NCI-H526 (cell line): ENCODE measurements around the gene CBX7.
"Not testable (repeated sequence)": the region's sequence is repeated elsewhere in the genome, so short reads cannot be mapped to it uniquely, and the experiment has no call there.

Experiments
- DNase-seq, 2 experiments: peaks; one replicate each; lab custom pipeline; 2025; lab: John Stamatoyannopoulos, UW

Gene CBX7

GRCh38 chr22:39174498-39175352 lies 22.2 kb upstream of the CBX7 start:
- DNase-seq: no peak

- no peak for DNase-seq
These were observed 21.5 kb upstream of the CBX7 start for GRCh38 chr22:39173787-39174497.

GRCh38 chr22:39173050-39173706 lies 20.7 kb upstream of the CBX7 start:
- DNase-seq: no peak

GRCh38 chr22:39172265-39173049 lies 20.0 kb upstream of the CBX7 start:
- DNase-seq: not testable (repeated sequence)

GRCh38 chr22:39171623-39172264 lies 19.3 kb upstream of the CBX7 start:
- DNase-seq: no peak

GRCh38 chr22:39170825-39171622 lies 18.5 kb upstream of the CBX7 start:
- peak in 1 of 2 experiments; percentile 71 for DNase-seq

- no peak for DNase-seq
These were observed 17.5 kb upstream of the CBX7 start for GRCh38 chr22:39169797-39170466.

- no peak for DNase-seq
These were observed 14.1 kb upstream of the CBX7 start for GRCh38 chr22:39166547-39166946.

- DNase-seq: not testable (repeated sequence)
These were observed 3.6 kb upstream of the CBX7 start for GRCh38 chr22:39156093-39156492.

GRCh38 chr22:39155421-39155820 lies 2.9 kb upstream of the CBX7 start:
- no peak for DNase-seq

- DNase-seq: no peak
These were observed 789 bp upstream of the CBX7 start for GRCh38 chr22:39153220-39153717.

- no peak for DNase-seq
These were observed 413 bp downstream of the CBX7 start for GRCh38 chr22:39152024-39152510.

GRCh38 chr22:39151329-39151975 lies 1.0 kb downstream of the CBX7 start:
- no peak for DNase-seq

- DNase-seq: no peak
These were observed 1.6 kb downstream of the CBX7 start for GRCh38 chr22:39150848-39151215.

GRCh38 chr22:39149915-39150847 lies 2.3 kb downstream of the CBX7 start:
- DNase-seq: no peak

GRCh38 chr22:39148727-39149535 lies 3.5 kb downstream of the CBX7 start:
- DNase-seq: no peak

GRCh38 chr22:39148026-39148726 lies 4.3 kb downstream of the CBX7 start:
- no peak for DNase-seq
